SU-DHL-6 (cell line): ENCODE measurements around the gene CDKAL1.
"Not testable (repeated sequence)": the region's sequence is repeated elsewhere in the genome, so short reads cannot be mapped to it uniquely, and the experiment has no call there.

Experiments used
- H2AFZ ChIP-seq: fragments of 200-600 bp; sonication (generic); 2 replicates; pipeline ENCODE4 v1.6.1; 2014; ENCODE audit warnings: low read depth, mild to moderate bottlenecking, moderate library complexity, mixed read lengths, antibody characterized with exemption, low read length; ENCODE audit not compliant: severe bottlenecking
- H3F3A ChIP-seq: fragments of 200-600 bp; shearing (Covaris generic); 2 replicates; pipeline ENCODE4 v1.6.0; 2016; ENCODE audit warnings: antibody characterized with exemption, mild to moderate bottlenecking; ENCODE audit not compliant: insufficient read depth
- H3K27ac ChIP-seq: fragments of 200-600 bp; sonication (generic); 2 replicates; pipeline ENCODE4 v1.5.1; 2016; ENCODE audit warnings: low read depth, mild to moderate bottlenecking, low read length, moderate library complexity, mixed read lengths
- H3K27me3 ChIP-seq: fragments of 200-600 bp; sonication (generic), shearing (Covaris generic); 2 replicates; pipeline ENCODE4 v1.6.0; 2014; ENCODE audit warnings: mild to moderate bottlenecking, low read length
- H3K36me3 ChIP-seq: fragments of 200-600 bp; sonication (generic); 2 replicates; pipeline ENCODE4 v1.6.1; 2014; ENCODE audit warnings: mild to moderate bottlenecking, low read length, mixed read lengths
- H3K4me2 ChIP-seq: fragments of 300-600, 200-600 bp; shearing (Covaris generic), sonication (generic); 2 replicates; pipeline ENCODE4 v1.6.0; 2014; ENCODE audit warnings: low read length, low read depth, mild to moderate bottlenecking; ENCODE audit not compliant: poor library complexity, severe bottlenecking
- H3K4me3 ChIP-seq: fragments of 200-600 bp; sonication (generic); 2 replicates; pipeline ENCODE4 v1.5.1; 2014; ENCODE audit warnings: antibody characterized with exemption, low read length, mild to moderate bottlenecking, mixed read lengths; ENCODE audit not compliant: insufficient read depth, poor library complexity, severe bottlenecking
- H3K79me2 ChIP-seq: fragments of 200-600 bp; sonication (generic); 2 replicates; pipeline ENCODE4 v1.6.1; 2014; ENCODE audit warnings: mild to moderate bottlenecking, low read length, moderate library complexity; ENCODE audit not compliant: insufficient read depth
- H3K9ac ChIP-seq: fragments of 200-600 bp; sonication (generic); 2 replicates; pipeline ENCODE4 v1.7.0; 2014; ENCODE audit warnings: mild to moderate bottlenecking, low read length
- H3K9me2 ChIP-seq: fragments of 200-600 bp; sonication (generic); replicated peaks from 2 replicates; pipeline ENCODE4 v1.6.1; 2014; ENCODE audit warnings: low read length; ENCODE audit not compliant: insufficient read depth
- H3K9me3 ChIP-seq: fragments of 200-600 bp; sonication (generic); 2 replicates; pipeline ENCODE4 v1.6.1; 2014; ENCODE audit warnings: low read length, mixed read lengths; ENCODE audit not compliant: insufficient read depth
- H4K20me1 ChIP-seq: fragments of 200-600 bp; sonication (generic); 2 replicates; pipeline ENCODE4 v1.6.1; 2014; ENCODE audit warnings: low read depth, mild to moderate bottlenecking, antibody characterized with exemption, low read length, moderate library complexity, mixed read lengths
- CTCF ChIP-seq: fragments of 200-600 bp; sonication (generic); IDR thresholded peaks from one replicate; pipeline ENCODE4 v1.5.1; 2017; ENCODE audit warnings: antibody characterized with exemption, mild to moderate bottlenecking, low read length, moderate library complexity; ENCODE audit not compliant: insufficient read depth, poor library complexity, severe bottlenecking
- EZH2phosphoT487 ChIP-seq: fragments of 200-600 bp; sonication (generic), shearing (Covaris generic); conservative IDR thresholded peaks from 2 replicates; pipeline ENCODE4 v1.6.1; 2018; ENCODE audit warnings: mild to moderate bottlenecking, antibody characterized with exemption, low read length, moderate library complexity, mixed read lengths

The CDKAL1 gene

DNA sequence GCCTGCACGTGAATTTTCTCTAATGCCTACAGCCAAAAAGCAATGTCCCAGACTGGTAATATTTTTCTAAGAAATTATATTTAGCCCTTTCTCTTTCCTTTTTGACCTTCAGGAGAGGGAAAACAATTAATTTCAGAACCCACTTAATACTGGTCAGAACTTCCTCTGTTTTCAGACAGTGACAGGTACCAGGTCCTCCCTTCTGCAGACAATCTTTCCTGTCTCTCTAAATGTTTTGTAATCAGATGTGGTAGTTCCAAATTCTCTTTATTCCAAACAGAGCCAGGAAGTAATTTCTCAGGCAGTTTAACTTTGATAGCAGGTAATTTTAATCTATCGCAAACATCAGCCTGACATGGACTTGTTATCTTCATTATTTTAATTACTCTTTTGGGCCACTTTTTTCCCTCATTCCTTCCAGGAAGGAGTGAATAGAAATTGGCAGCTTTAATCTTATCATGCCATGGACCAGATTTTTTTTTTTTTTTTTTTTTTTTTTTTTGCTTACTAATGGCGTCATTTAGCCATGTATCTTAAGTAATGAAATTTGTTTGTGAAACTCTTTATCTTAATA is 710.7 kb downstream of the CDKAL1 start:
- no peak overlapping the region for H3K4me3 ChIP-seq
- no peak overlapping the region for H3K9ac ChIP-seq
- H3K9me3 ChIP-seq = no peaks in the 10 kb centered on the region
- no peak for TF ChIP-seq CTCF
- TF ChIP-seq EZH2phosphoT487 = no peak
- H4K20me1 ChIP-seq = no peaks in the 10 kb centered on the region
- no peaks in the 10 kb centered on the region for H3K36me3 ChIP-seq
- no peaks in the 10 kb centered on the region for H3K9me2 ChIP-seq
- H3K27ac ChIP-seq = no peak overlapping the region
- H3K79me2 ChIP-seq = no peaks in the 10 kb centered on the region
- H2AFZ ChIP-seq = no peak overlapping the region
- H3K27me3 ChIP-seq = no peaks in the 10 kb centered on the region
- no peaks in the 10 kb centered on the region for H3F3A ChIP-seq
- no peak overlapping the region for H3K4me2 ChIP-seq

DNA sequence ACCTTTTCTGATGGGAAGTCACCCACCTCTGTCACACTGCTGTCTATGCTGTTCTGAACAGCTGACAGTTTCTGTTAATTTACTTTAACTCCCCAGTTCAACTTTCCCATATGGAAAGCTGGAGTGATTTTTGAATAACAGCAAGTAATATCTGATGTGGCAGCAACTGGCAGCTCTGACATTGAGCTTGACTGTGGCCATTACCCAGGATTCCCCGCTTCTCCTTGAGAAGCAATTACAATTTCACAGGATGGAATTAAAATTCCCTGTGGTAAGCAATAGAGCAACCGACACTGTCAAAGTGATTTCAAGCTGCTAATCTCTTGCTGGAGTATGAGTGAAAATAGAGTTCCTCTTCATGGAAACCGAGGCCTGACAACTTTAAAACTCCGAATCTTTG is 711.2 kb downstream of the CDKAL1 start:
- no peak for TF ChIP-seq EZH2phosphoT487
- TF ChIP-seq CTCF = no peak
- Histone ChIP-seq H2AFZ (no peak overlapping the region), H3K4me2 (no peak overlapping the region), H3K27ac (no peak overlapping the region), H3K9me2 (no peaks in the 10 kb centered on the region), H3K9me3 (no peaks in the 10 kb centered on the region), H3K79me2 (no peaks in the 10 kb centered on the region), H3K27me3 (no peaks in the 10 kb centered on the region), H3K9ac (no peak overlapping the region), H4K20me1 (no peaks in the 10 kb centered on the region), H3K36me3 (no peaks in the 10 kb centered on the region), H3K4me3 (no peak overlapping the region), H3F3A (no peaks in the 10 kb centered on the region)

DNA sequence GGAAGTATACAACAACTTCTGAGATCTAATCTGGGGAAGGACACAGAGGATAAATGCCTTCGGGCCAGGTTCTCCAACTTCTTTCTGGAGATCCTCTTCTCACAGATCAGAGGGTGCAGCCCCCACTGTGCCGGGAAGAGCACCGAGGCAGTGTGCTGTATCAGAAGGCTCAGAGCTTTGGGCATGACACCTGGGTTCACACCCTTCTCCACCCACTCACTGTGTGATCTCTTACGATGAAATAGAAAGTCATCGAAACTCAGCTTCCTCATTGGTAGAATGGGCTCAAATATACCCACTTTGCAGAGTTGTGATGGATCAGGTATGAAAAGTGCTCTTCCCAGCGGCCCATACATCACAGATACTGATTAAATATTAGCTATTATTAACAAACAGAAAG is 711.8 kb downstream of the CDKAL1 start:
- Histone ChIP-seq H3K9ac (no peak overlapping the region), H3K36me3 (no peaks in the 10 kb centered on the region), H3K4me3 (no peak overlapping the region), H4K20me1 (no peaks in the 10 kb centered on the region), H3K27ac (no peak overlapping the region), H3K79me2 (no peaks in the 10 kb centered on the region), H2AFZ (no peak overlapping the region), H3K9me3 (no peaks in the 10 kb centered on the region), H3K4me2 (no peak overlapping the region), H3K9me2 (no peaks in the 10 kb centered on the region), H3K27me3 (no peaks in the 10 kb centered on the region), H3F3A (no peaks in the 10 kb centered on the region)
- no peak for TF ChIP-seq CTCF
- no peak for TF ChIP-seq EZH2phosphoT487

DNA sequence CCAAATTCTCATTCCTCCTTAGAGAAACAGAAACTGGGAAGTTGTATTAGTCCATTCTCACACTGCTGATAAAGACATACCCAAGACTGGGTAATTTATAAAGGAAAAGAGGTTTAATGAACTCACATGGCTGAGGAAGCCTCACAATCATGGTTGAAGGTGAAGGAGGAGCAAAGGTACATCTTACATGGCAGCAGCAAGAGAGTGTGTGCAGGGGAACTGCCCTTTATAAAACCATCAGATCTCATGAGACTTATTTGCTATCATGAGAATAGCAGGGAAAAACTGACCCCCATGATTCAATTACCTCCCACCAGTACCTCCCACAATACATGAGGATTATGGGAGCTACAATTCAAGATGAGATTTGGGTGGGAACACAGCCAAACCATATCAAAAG is 720.2 kb downstream of the CDKAL1 start:
- not testable (repeated sequence) for H3K79me2 ChIP-seq, H3K9me3 ChIP-seq, H2AFZ ChIP-seq, H3K4me2 ChIP-seq, H3K27me3 ChIP-seq, H3K4me3 ChIP-seq, H3K9me2 ChIP-seq, H3K27ac ChIP-seq, H3F3A ChIP-seq, H3K9ac ChIP-seq, H3K36me3 ChIP-seq, H4K20me1 ChIP-seq
